PC-3 (cell line): ENCODE results near the gene TBC1D16. TPM values are rescaled to one million over a fixed set of nuclear protein-coding genes. Genes with fewer than 3 reads are reported as not detected.

Experiments used
- ATAC-seq: fragments of 200-7000 bp; cut with Tn5 transposase; 2 replicates; pipeline ENCODE4 v1.9.1; 2020; ENCODE audit warnings: mild to moderate bottlenecking, moderate library complexity
- BruUV-seq: library from RNA; stranded (reverse); fragments of 400-500 nt; replicated peaks from 2 replicates; lab custom pipeline; 2021; lab: Mats Ljungman, UMichigan
- CTCF ChIA-PET: fragments of 300-600 bp; sonication (Branson Sonifier 250); formaldehyde crosslinking; loops from one replicate; lab custom pipeline; 2022; ENCODE audit warnings: antibody characterized with exemption; lab: Charles Lee
- POLR2A ChIA-PET: fragments of 300-600 bp; sonication (Branson Sonifier 250); formaldehyde crosslinking; loops from one replicate; lab custom pipeline; 2022; ENCODE audit warnings: antibody characterized with exemption; ENCODE audit not compliant: unreplicated experiment; lab: Charles Lee
- DNase-seq: peaks from one replicate; pipeline ENCODE4 v3.0.0-alpha.2; 2015
- H2AFZ ChIP-seq: fragments of 300-600 bp; sonication (generic); 2 replicates; pipeline ENCODE4 v1.6.0; 2016; ENCODE audit warnings: antibody characterized with exemption, low read length
- H3F3A ChIP-seq: fragments of 300-600 bp; sonication (generic); one replicate; pipeline ENCODE4 v1.6.0; 2017; ENCODE audit warnings: antibody characterized with exemption, low read length, control low read depth, mild to moderate bottlenecking; ENCODE audit not compliant: unreplicated experiment
- H3K27ac ChIP-seq: fragments of 300-600 bp; sonication (generic); 2 replicates; pipeline ENCODE4 v1.5.1; 2016; ENCODE audit warnings: mild to moderate bottlenecking, low read length
- H3K27me3 ChIP-seq: fragments of 300-600 bp; sonication (generic); 2 replicates; pipeline ENCODE4 v1.6.1; 2016; ENCODE audit warnings: low read length, mixed read lengths
- H3K36me3 ChIP-seq: fragments of 300-600 bp; sonication (generic); 2 replicates; pipeline ENCODE4 v1.6.1; 2016; ENCODE audit warnings: low read depth, mixed run types, low read length, mixed read lengths
- H3K4me1 ChIP-seq: fragments of 300-600 bp; sonication (generic); 2 replicates; pipeline ENCODE4 v1.5.1; 2016; ENCODE audit warnings: low read length; ENCODE audit not compliant: insufficient read depth
- H3K4me2 ChIP-seq: fragments of 300-600 bp; sonication (generic); 2 replicates; pipeline ENCODE4 v1.6.0; 2016; ENCODE audit warnings: low read length
- H3K4me3 ChIP-seq: fragments of 300-600 bp; sonication (generic); 2 replicates; pipeline ENCODE4 v1.5.1; 2016; ENCODE audit warnings: mild to moderate bottlenecking, low read length, mixed read lengths
- H3K79me2 ChIP-seq: fragments of 300-600 bp; sonication (generic); 2 replicates; pipeline ENCODE4 v1.6.1; 2017; ENCODE audit warnings: low read length, mixed read lengths
- H3K9ac ChIP-seq: fragments of 300-600 bp; sonication (generic); 2 replicates; pipeline ENCODE4 v1.6.0; 2016; ENCODE audit warnings: mild to moderate bottlenecking, low read length
- H3K9me2 ChIP-seq: fragments of 300-600 bp; sonication (generic); replicated peaks from 2 replicates; pipeline ENCODE4 v1.6.1; 2016; ENCODE audit warnings: mixed run types, low read length, mixed read lengths
- H3K9me3 ChIP-seq: fragments of 300-600 bp; sonication (generic); 2 replicates; pipeline ENCODE4 v1.6.1; 2016; ENCODE audit warnings: low read length, mixed read lengths
- H4K20me1 ChIP-seq: fragments of 300-600 bp; sonication (generic); 2 replicates; pipeline ENCODE4 v1.6.1; 2016; ENCODE audit warnings: low read length, mixed read lengths
- CTCF ChIP-seq: fragments of 300-600 bp; sonication (generic); conservative IDR thresholded peaks from 2 replicates; pipeline ENCODE4 v1.5.1; 2017; ENCODE audit warnings: antibody characterized with exemption, low read depth, mild to moderate bottlenecking, low read length
- EZH2 ChIP-seq: fragments of 300-600 bp; sonication (generic); IDR thresholded peaks from one replicate; pipeline ENCODE4 v1.6.1; 2017; ENCODE audit warnings: antibody characterized with exemption, mild to moderate bottlenecking, low read length; ENCODE audit not compliant: unreplicated experiment
- EZH2phosphoT487 ChIP-seq: fragments of 300-600 bp; sonication (generic); IDR thresholded peaks from 2 replicates; pipeline ENCODE4 v1.6.1; 2018; ENCODE audit warnings: mild to moderate bottlenecking, antibody characterized with exemption, low read length, borderline replicate concordance
- intact Hi-C: fragments of 100-400 bp; cut with micrococcal nuclease; formaldehyde crosslinking; loops from 2 replicates; pipeline ENCODE4 v1.9.0; 2023
- total RNA-seq: library from RNA; depleted of rRNA; stranded (reverse); fragments of >200 nt; gene quantifications from 2 replicates; pipeline ENCODE4 v1.2.3, GENCODE V29; 2014

Gene TBC1D16
- total RNA-seq, 1 experiment from 2014 or later: 23.7 TPM

- ChIA-PET CTCF (no interaction called here), POLR2A (no interaction called here)
- Histone ChIP-seq H3K9ac (no peak overlapping the region), H3K9me3 (no peaks in the 10 kb centered on the region), H3F3A (no peaks in the 10 kb centered on the region), H3K9me2 (no peaks in the 10 kb centered on the region), H3K36me3 (no peaks in the 10 kb centered on the region), H3K4me3 (no peak overlapping the region), H3K27me3 (no peaks in the 10 kb centered on the region), H4K20me1 (no peaks in the 10 kb centered on the region), H2AFZ (no peak overlapping the region), H3K4me2 (no peak overlapping the region), H3K27ac (no peak overlapping the region), H3K4me1 (peaks cover 9% of the 10 kb centered on the region; the same call in 1 of the 2 replicates), H3K79me2 (no peaks in the 10 kb centered on the region)
- BruUV-seq: no TSS peak
- ATAC-seq (no peak), DNase-seq (no peak)
- intact Hi-C loops: no loop called here
- TF ChIP-seq EZH2 (no peak), CTCF (no peak), EZH2phosphoT487 (no peak)
Observed at GRCh38 chr17:80061421-80061820, 25.7 kb upstream of the TBC1D16 start.

GRCh38 chr17:80060644-80061043, 25.0 kb upstream of the TBC1D16 start:
- ATAC-seq: no peak
- H3K79me2 ChIP-seq: no peaks in the 10 kb centered on the region
- ChIA-PET POLR2A (no interaction called here), CTCF (no interaction called here)
- no peak overlapping the region for H2AFZ ChIP-seq
- TF ChIP-seq EZH2phosphoT487 (no peak), CTCF (no peak), EZH2 (no peak)
- no peak overlapping the region for H3K4me2 ChIP-seq
- H3K27ac ChIP-seq: no peak overlapping the region
- intact Hi-C loops: no loop called here
- H3K9ac ChIP-seq: no peak overlapping the region
- BruUV-seq: no TSS peak
- H3F3A ChIP-seq: no peaks in the 10 kb centered on the region
- no peaks in the 10 kb centered on the region for H3K36me3 ChIP-seq
- H3K27me3 ChIP-seq: no peaks in the 10 kb centered on the region
- peaks cover 9% of the 10 kb centered on the region; the same call in 1 of the 2 replicates for H3K4me1 ChIP-seq
- H3K9me2 ChIP-seq: no peaks in the 10 kb centered on the region
- no peaks in the 10 kb centered on the region for H4K20me1 ChIP-seq
- no peak for DNase-seq
- H3K4me3 ChIP-seq: no peak overlapping the region
- no peaks in the 10 kb centered on the region for H3K9me3 ChIP-seq

GRCh38 chr17:80058311-80058955, 22.8 kb upstream of the TBC1D16 start:
- Histone ChIP-seq H3K27ac (no peak overlapping the region), H3K9me2 (no peaks in the 10 kb centered on the region), H3K4me2 (no peak overlapping the region), H3K27me3 (no peaks in the 10 kb centered on the region), H2AFZ (no peak overlapping the region), H3K4me1 (no peaks in the 10 kb centered on the region), H4K20me1 (no peaks in the 10 kb centered on the region), H3K9me3 (no peaks in the 10 kb centered on the region), H3K9ac (no peak overlapping the region), H3K4me3 (no peak overlapping the region), H3K79me2 (no peaks in the 10 kb centered on the region), H3F3A (no peaks in the 10 kb centered on the region), H3K36me3 (no peaks in the 10 kb centered on the region)
- ChIA-PET CTCF (no interaction called here), POLR2A (no interaction called here)
- intact Hi-C loops: no loop called here
- DNase-seq (no peak), ATAC-seq (no peak)
- TF ChIP-seq EZH2phosphoT487 (no peak), CTCF (no peak), EZH2 (no peak)
- no TSS peak for BruUV-seq
